K562 (cell line): ENCODE results near the gene MARVELD1. TPM values are rescaled to one million over a fixed set of nuclear protein-coding genes. Genes with fewer than 3 reads are reported as not detected.
A peak's percentile ranks its signal among the peaks of the same experiment; 100 is the strongest.

Experiments used
- C11orf30 ChIP-seq: fragments of 450-650 bp; IDR thresholded peaks from 2 replicates; pipeline ENCODE4 v1.6.1; 2016; ENCODE audit warnings: low read depth, mild to moderate bottlenecking
- HDAC8 ChIP-seq: fragments of 450-650 bp; IDR thresholded peaks from 2 replicates; pipeline ENCODE4 v1.6.1; 2016; ENCODE audit warnings: mild to moderate bottlenecking, missing genetic modification characterization, moderate library complexity, missing compliant biosample characterization
- HLTF ChIP-seq: fragments of 450-650 bp; IDR thresholded peaks from 2 replicates; pipeline ENCODE4 v1.6.1; 2016
- HNRNPL ChIP-seq: fragments of 200-400 bp; formaldehyde crosslinking; IDR thresholded peaks from 2 replicates; pipeline ENCODE4 v1.6.1; 2017; ENCODE audit warnings: low read depth, mild to moderate bottlenecking, low read length
- NCOR1 ChIP-seq: fragments of 450-650 bp; IDR thresholded peaks from 2 replicates; pipeline ENCODE4 v1.6.1; 2016; ENCODE audit warnings: mild to moderate bottlenecking, moderate library complexity
- NR1H2 ChIP-seq: sonication (generic); formaldehyde crosslinking; IDR thresholded peaks from 2 replicates; pipeline ENCODE4 v1.4.0; 2020; ENCODE audit warnings: mild to moderate bottlenecking, missing genetic modification reagents
- NR2C2 ChIP-seq, 2 experiments: fragments of 200-800 bp in 1 of 2; sonication (Bioruptor generic) in 1 of 2; sonication (generic) in 1 of 2; formaldehyde crosslinking in 1 of 2; IDR thresholded peaks; 2 replicates each; pipeline versions ENCODE4 v1.6.1 to v1.8.0; 2016 to 2022; ENCODE audit warnings: mild to moderate bottlenecking in 1 of 2, missing compliant biosample characterization in 1 of 2, missing genetic modification characterization in 1 of 2, missing genetic modification reagents in 1 of 2
- PCBP1 ChIP-seq: fragments of 200-400 bp; formaldehyde crosslinking; IDR thresholded peaks from 2 replicates; pipeline ENCODE4 v1.6.1; 2018; ENCODE audit warnings: mild to moderate bottlenecking, low read depth, low read length; ENCODE audit not compliant: poor library complexity, severe bottlenecking
- POLR2AphosphoS2 ChIP-seq: IDR thresholded peaks from 2 replicates; pipeline ENCODE4 v1.6.1; 2012; ENCODE audit warnings: low read length, improper control_type of control experiment
- POLR2H ChIP-seq: IDR thresholded peaks from 2 replicates; pipeline ENCODE4 v1.6.1; 2016; ENCODE audit warnings: missing genetic modification characterization, low read depth, mild to moderate bottlenecking, control low read depth, missing compliant biosample characterization, moderate library complexity
- SAFB2 ChIP-seq: fragments of 200-400 bp; formaldehyde crosslinking; IDR thresholded peaks from 2 replicates; pipeline ENCODE4 v1.6.1; 2018; ENCODE audit warnings: borderline replicate concordance, low read length, low read depth, moderate library complexity; ENCODE audit not compliant: severe bottlenecking
- SP1 ChIP-seq: sonication (generic); formaldehyde crosslinking; IDR thresholded peaks from 2 replicates; pipeline ENCODE4 v1.8.1; 2022; ENCODE audit warnings: mild to moderate bottlenecking, missing genetic modification reagents
- SRSF9 ChIP-seq: fragments of 200-400 bp; formaldehyde crosslinking; IDR thresholded peaks from 2 replicates; pipeline ENCODE4 v1.6.1; 2017; ENCODE audit warnings: low read depth, low read length, borderline replicate concordance
- ZBTB1 ChIP-seq: sonication (generic); formaldehyde crosslinking; IDR thresholded peaks from 2 replicates; pipeline ENCODE4 v1.8.1; 2023; ENCODE audit warnings: missing genetic modification reagents, low read depth, mild to moderate bottlenecking, borderline replicate concordance
- ZBTB17 ChIP-seq: fragments of 450-650 bp; formaldehyde crosslinking; IDR thresholded peaks from 2 replicates; pipeline ENCODE4 v1.4.0; 2020; ENCODE audit warnings: mild to moderate bottlenecking
- ZNF586 ChIP-seq: fragments of 450-650 bp; formaldehyde crosslinking; conservative IDR thresholded peaks from 2 replicates; pipeline ENCODE4 v1.4.0; 2020; ENCODE audit warnings: mild to moderate bottlenecking, moderate library complexity
- ZNF589 ChIP-seq: fragments of 200-800 bp; sonication (Bioruptor generic); IDR thresholded peaks from 2 replicates; pipeline ENCODE4 v1.6.1; 2016; ENCODE audit warnings: low read depth, missing genetic modification characterization, missing compliant biosample characterization
- ZNF79 ChIP-seq: fragments of 250-450 bp; sonication (Bioruptor Pico); IDR thresholded peaks from 2 replicates; pipeline ENCODE4 v1.4.0; 2020; ENCODE audit warnings: low read depth, mild to moderate bottlenecking, moderate library complexity
- polyA plus RNA-seq, 8 experiments: library from polyadenylated mRNA; depleted of rRNA in 4 of 8; stranded (reverse) in 5 of 8; unstranded in 3 of 8; fragments of >200 nt; fragmentation: Nextera tagmentation in 2 of 8; fragmentation: Illumina TruSeq in 1 of 8; extraction: Ambion mirVana in 2 of 8; extraction: Trizol in 1 of 8; gene quantifications; 2 replicates each; pipeline versions ENCODE4 v1.2.1 to v1.2.3, GENCODE V29; 2011 to 2014; ENCODE audit warnings: inconsistent platforms in 1 of 8, missing spikeins in 1 of 8
- total RNA-seq, 7 experiments: library from RNA; depleted of rRNA in 6 of 7; stranded (reverse); fragments of >200 nt in 6 of 7; fragmentation: Illumina TruSeq in 2 of 7; extraction: Trizol in 2 of 7; gene quantifications; 2 replicates each; pipeline versions ENCODE4 v1.2.1 to v1.2.3, GENCODE V29; 2011 to 2021; ENCODE audit warnings: low replicate concordance in 1 of 7
- TF ChIP-seq, protein P1 (sequence below): sonication (generic); formaldehyde crosslinking; IDR thresholded peaks from 2 replicates; pipeline ENCODE4 v1.8.0; 2022; ENCODE audit warnings: missing genetic modification reagents, mild to moderate bottlenecking, moderate library complexity, borderline replicate concordance
- TF ChIP-seq, protein P2 (sequence below): fragments of 450-650 bp; IDR thresholded peaks from 2 replicates; pipeline ENCODE4 v1.6.1; 2016; ENCODE audit warnings: low read depth, mild to moderate bottlenecking, moderate library complexity
- TF ChIP-seq, protein P3 (sequence below): sonication (generic); formaldehyde crosslinking; IDR thresholded peaks from 2 replicates; pipeline ENCODE4 v1.8.1; 2023; ENCODE audit warnings: mild to moderate bottlenecking, missing genetic modification reagents
- TF ChIP-seq, protein P4 (sequence below): fragments of 250-450 bp; sonication (Bioruptor Pico); IDR thresholded peaks from 2 replicates; pipeline ENCODE4 v1.8.0; 2021; ENCODE audit warnings: moderate library complexity, mild to moderate bottlenecking, inconsistent platforms

The MARVELD1 gene
- total and polyA plus RNA-seq, 9 of the 15 experiments (the other 6 are each of a cell fraction or from before 2014, with no cell fraction given): 2.7 to 12.5 (median 5.3) TPM

DNA sequence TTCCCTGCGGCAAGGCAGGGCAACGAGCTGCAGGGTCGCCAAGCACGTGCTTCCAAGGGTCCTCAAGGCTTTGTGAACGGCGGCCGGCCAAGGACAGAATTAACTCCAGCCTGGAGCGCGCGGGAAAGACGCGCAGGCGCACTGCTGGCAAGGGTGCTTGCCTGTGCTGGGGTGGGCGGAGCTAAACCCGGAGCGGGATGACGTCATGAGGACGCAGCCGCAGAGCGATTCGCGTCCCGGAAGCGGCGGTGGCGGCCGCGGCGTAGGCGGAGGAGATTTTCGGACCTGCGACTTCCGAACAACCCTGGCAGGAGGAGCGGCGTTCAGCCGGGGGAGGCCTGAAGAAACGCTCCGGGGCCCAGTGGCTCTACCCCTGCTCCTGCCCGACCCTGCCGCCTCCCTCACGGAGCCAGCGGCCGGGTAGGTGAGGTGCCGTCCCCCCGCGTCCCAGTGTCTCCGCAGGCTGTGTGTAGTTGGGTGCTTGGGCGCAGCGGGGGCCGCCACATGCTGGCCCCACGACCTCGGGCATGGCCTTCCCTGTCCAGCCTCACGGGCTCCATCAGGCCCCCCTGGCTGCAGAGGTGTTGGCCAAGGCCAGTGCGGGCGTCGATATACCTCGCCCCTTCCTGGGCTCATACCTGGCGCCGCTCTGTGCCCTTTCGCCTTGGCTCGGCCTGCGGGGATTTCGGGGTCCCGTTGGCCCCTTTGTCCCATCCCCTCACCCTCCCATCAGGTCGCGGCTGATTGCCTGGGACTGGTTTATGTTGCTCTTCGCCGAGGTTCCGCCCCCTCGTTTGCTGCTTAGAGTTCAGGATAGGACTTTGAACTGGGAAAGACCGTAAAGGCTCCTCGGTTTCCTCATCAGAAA is 23.6 kb downstream of the MARVELD1 start, which contains the start of gene ZFYVE27 (continued):
- TF ChIP-seq, protein P1, sequence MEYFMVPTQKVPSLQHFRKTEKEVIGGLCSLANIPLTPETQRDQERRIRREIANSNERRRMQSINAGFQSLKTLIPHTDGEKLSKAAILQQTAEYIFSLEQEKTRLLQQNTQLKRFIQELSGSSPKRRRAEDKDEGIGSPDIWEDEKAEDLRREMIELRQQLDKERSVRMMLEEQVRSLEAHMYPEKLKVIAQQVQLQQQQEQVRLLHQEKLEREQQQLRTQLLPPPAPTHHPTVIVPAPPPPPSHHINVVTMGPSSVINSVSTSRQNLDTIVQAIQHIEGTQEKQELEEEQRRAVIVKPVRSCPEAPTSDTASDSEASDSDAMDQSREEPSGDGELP (CRISPR knock-in tag): peak; percentile 74; the same call in 1 of the 2 replicates
- TF ChIP-seq NR2C2 (CRISPR knock-in tag; IDR thresholded peaks at IDR 0.05) (0 out of 2 replicates have a peak, but pooled peaks have one; percentile 30), NR2C2 (tag; IDR thresholded peaks at IDR 0.05) (peak; percentile 61), POLR2H (tag) (no peak; the same call in 1 of the 2 replicates), NR1H2 (CRISPR knock-in tag) (no peak), ZNF79 (CRISPR knock-in tag) (no peak), HDAC8 (tag) (0 out of 2 replicates have a peak, but pooled peaks have one; percentile 1), SAFB2 (no peak), C11orf30 (no peak), HLTF (no peak), POLR2AphosphoS2 (no peak), ZNF586 (no peak), HNRNPL (0 out of 2 replicates have a peak, but pooled peaks have one; percentile 39), NCOR1 (no peak), ZBTB17 (CRISPR knock-in tag) (no peak), ZNF589 (CRISPR knock-in tag) (peak; percentile 75; the same call in 1 of the 2 replicates), PCBP1 (no peak), SRSF9 (no peak), ZBTB1 (CRISPR knock-in tag) (peak; percentile 73), SP1 (CRISPR knock-in tag) (peak; percentile 59; the same call in 1 of the 2 replicates)
- TF ChIP-seq, protein P2, sequence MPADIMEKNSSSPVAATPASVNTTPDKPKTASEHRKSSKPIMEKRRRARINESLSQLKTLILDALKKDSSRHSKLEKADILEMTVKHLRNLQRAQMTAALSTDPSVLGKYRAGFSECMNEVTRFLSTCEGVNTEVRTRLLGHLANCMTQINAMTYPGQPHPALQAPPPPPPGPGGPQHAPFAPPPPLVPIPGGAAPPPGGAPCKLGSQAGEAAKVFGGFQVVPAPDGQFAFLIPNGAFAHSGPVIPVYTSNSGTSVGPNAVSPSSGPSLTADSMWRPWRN: no peak
- TF ChIP-seq, protein P3, sequence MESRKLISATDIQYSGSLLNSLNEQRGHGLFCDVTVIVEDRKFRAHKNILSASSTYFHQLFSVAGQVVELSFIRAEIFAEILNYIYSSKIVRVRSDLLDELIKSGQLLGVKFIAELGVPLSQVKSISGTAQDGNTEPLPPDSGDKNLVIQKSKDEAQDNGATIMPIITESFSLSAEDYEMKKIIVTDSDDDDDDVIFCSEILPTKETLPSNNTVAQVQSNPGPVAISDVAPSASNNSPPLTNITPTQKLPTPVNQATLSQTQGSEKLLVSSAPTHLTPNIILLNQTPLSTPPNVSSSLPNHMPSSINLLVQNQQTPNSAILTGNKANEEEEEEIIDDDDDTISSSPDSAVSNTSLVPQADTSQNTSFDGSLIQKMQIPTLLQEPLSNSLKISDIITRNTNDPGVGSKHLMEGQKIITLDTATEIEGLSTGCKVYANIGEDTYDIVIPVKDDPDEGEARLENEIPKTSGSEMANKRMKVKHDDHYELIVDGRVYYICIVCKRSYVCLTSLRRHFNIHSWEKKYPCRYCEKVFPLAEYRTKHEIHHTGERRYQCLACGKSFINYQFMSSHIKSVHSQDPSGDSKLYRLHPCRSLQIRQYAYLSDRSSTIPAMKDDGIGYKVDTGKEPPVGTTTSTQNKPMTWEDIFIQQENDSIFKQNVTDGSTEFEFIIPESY (CRISPR knock-in tag): no peak
- TF ChIP-seq, protein P4, sequence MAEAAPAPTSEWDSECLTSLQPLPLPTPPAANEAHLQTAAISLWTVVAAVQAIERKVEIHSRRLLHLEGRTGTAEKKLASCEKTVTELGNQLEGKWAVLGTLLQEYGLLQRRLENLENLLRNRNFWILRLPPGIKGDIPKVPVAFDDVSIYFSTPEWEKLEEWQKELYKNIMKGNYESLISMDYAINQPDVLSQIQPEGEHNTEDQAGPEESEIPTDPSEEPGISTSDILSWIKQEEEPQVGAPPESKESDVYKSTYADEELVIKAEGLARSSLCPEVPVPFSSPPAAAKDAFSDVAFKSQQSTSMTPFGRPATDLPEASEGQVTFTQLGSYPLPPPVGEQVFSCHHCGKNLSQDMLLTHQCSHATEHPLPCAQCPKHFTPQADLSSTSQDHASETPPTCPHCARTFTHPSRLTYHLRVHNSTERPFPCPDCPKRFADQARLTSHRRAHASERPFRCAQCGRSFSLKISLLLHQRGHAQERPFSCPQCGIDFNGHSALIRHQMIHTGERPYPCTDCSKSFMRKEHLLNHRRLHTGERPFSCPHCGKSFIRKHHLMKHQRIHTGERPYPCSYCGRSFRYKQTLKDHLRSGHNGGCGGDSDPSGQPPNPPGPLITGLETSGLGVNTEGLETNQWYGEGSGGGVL (CRISPR knock-in tag): no peak
